Measurements from ENCODE around the gene FECH. TPM values are rescaled to one million over a fixed set of nuclear protein-coding genes. Genes with fewer than 3 reads are reported as not detected.

FECH gene, protein sequence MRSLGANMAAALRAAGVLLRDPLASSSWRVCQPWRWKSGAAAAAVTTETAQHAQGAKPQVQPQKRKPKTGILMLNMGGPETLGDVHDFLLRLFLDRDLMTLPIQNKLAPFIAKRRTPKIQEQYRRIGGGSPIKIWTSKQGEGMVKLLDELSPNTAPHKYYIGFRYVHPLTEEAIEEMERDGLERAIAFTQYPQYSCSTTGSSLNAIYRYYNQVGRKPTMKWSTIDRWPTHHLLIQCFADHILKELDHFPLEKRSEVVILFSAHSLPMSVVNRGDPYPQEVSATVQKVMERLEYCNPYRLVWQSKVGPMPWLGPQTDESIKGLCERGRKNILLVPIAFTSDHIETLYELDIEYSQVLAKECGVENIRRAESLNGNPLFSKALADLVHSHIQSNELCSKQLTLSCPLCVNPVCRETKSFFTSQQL
- total RNA-seq: 10 to 100 TPM; 14.8 to 16.1 TPM
- 10 to 100 TPM; 15.8 to 19.7 TPM for polyA plus RNA-seq

DNA sequence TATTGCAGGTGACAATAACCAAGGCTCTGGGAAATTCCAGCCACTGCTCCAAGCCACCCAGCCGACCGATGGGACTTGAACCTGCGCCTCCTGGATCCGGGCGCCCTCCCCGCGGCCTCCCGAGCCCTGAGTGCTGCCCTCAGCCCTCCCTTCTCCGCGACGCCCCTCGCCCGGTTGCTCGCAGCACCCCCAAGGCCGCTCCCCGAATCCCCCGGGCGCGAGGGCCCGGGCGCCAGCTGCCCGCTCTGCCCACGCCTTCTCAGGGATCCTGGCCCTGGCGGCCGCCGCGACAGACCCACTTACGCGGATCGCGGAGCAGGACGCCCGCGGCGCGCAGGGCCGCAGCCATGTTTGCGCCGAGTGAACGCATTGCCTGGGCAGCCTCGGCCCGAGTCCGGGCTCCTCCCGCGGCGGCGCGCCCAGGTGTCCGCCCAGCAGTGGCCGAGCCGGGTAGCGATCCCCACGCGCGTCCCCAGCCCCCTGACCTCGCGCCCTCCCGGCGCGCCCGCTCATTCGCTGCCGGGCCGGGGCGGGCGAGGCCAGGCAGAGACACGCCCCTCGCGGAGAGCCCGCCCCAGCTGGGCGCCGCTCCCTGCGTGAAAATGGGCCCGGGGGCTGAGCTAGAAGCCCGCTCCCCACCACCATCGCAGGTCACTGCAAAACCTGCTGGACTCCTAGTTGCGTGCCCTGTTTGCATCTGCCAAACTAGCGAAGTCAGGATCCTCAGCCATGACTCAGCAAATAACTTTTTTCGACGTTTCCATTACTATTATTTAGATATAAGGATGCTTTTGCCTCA lies at the start of gene FECH:
Gene FECH (minus strand): TSS at position 452 of the 799 bp plus-strand sequence. CDS start 82 bp downstream, at position 370.
- Histone ChIP-seq H3K27me3 (ENCODE audit: insufficient read depth, low read length) (no peaks in the 10 kb centered on the region), H3K4me3 (ENCODE audit: low read length in 2 of 2) (peak within 1 kb of the TSS; percentile 26 to 81), H3K4me1 (ENCODE audit: insufficient read depth, low read length) (peaks cover 21% of the 10 kb centered on the region), H3K27ac (ENCODE audit: low read depth, low read length) (peak within 1 kb of the TSS; percentile 56), H3K9me3 (ENCODE audit: control insufficient read depth in 1 of 2, low read length in 2 of 2) (no peaks in the 10 kb centered on the region), H3K36me3 (ENCODE audit: insufficient read depth, low read length) (no peaks in the 10 kb centered on the region)
- ChIA-PET POLR2A (ENCODE audit: partially characterized antibody) (interaction anchor here (0.7 to 2.0 kb wide), 3 partner anchors 17 to 40 kb away, joined by 3 to 13 read pairs (median 3); partner anchors contain the start of gene NARS1), CTCF (ENCODE audit: partially characterized antibody) (no interaction called here)
- Mint-ChIP-seq H3K36me3 (peaks cover 10 to 11% of the 10 kb centered on the region in 2 donors), H3K27me3 (no peaks in the 10 kb centered on the region), H3K4me3 (peak within 1 kb of the TSS; percentile 87 to 92 (median 88)), H3K4me1 (peaks cover 13 to 33% (median 21%) of the 10 kb centered on the region in 4 donors), H3K27ac (peak within 1 kb of the TSS; percentile 57 to 94 (median 86)), H3K9me3 (no peaks in the 10 kb centered on the region)
- peak; percentile 67 to 75 (median 70) for DNase-seq
- intact Hi-C loops (cut with micrococcal nuclease): loop anchor here (1.0 to 2.0 kb wide), 2 partner anchors 35 to 44 kb away; partner anchors contain the start of gene NARS1

DNA sequence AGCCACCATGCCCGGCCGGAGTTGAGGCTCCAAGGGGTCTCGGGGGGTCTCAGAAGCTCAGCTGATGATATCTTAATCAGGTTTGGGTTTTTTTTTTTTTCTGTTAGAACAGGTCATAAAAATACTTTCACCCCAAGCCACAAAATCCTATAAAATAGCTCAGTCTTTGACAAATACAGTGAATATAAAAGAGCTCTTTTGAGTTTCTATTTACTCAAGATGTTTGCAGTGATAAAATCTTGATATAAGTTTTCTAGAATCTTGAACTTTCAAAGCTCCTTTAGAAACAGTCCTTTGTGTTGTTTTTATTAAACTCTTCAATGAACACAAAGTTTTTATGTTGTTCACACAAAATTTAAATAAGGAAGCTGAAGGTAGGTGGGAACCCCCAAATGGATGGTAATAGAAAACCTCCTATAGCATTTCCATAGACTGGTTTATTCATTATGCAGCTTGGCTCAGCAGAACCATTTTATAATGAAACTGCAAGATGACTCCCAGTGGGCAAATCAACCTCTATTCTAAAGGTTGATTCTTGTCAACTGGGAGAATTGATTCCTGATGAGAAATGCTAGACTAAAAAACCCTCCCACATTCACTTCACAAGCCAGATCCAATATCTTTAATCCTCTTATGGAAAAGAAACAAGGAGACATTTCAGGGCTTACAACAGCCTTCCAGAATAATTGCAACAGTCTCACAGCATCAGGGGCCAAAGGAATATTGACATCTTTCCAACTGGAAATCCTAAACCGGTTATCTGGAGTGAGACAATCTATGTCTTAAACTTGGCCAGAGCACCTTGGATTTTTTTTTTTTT lies 48.7 kb upstream of the FECH start:
- DNase-seq: no peak
- intact Hi-C loops (cut with micrococcal nuclease): no loop called here
- Mint-ChIP-seq H3K27ac (peak overlapping the region in 2 of 7 donors; percentile 3 to 61), H3K36me3 (peaks cover 11% of the 10 kb centered on the region in 2 donors), H3K9me3 (no peaks in the 10 kb centered on the region), H3K4me3 (no peak overlapping the region), H3K4me1 (peaks cover 9 to 23% (median 16%) of the 10 kb centered on the region in 4 donors), H3K27me3 (no peaks in the 10 kb centered on the region)
- H3K9me3 ChIP-seq (ENCODE audit: control insufficient read depth in 1 of 2, low read length in 2 of 2): no peaks in the 10 kb centered on the region
- peaks cover 15% of the 10 kb centered on the region for H3K4me1 ChIP-seq (ENCODE audit: insufficient read depth, low read length)
- H3K36me3 ChIP-seq (ENCODE audit: insufficient read depth, low read length): no peaks in the 10 kb centered on the region
- no peak overlapping the region for H3K4me3 ChIP-seq (ENCODE audit: low read length in 2 of 2)
- CTCF ChIA-PET (ENCODE audit: partially characterized antibody): no interaction called here
- no peak overlapping the region for H3K27ac ChIP-seq (ENCODE audit: low read depth, low read length)
- POLR2A ChIA-PET (ENCODE audit: partially characterized antibody): interaction anchor here (0.9 kb wide), 1 partner anchor 13 kb away, joined by 3 read pairs; the partner anchor contains the start of gene NARS1
- H3K27me3 ChIP-seq (ENCODE audit: insufficient read depth, low read length): no peaks in the 10 kb centered on the region

DNA sequence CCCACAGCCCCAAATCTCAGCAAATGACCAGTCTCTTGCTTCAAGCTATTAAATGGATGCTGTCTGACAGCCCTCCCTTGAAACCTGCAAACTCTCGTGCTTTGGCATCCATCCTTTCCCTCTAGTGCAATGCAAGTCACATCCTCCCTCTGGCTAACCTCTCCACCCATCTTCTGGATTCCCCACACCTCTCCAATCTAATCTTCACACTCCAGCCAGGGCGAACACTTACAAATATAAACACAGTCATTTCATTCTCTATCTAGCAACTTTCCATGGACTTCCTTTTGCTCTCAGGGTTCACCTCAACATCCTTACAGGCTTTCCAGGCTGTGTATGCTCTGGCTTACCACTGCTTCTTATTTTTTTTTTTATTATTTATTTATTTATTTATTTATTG lies 45.2 kb upstream of the FECH start:
- Histone ChIP-seq H3K36me3 (ENCODE audit: insufficient read depth, low read length) (no peaks in the 10 kb centered on the region), H3K4me3 (ENCODE audit: low read length in 2 of 2) (no peak overlapping the region), H3K9me3 (ENCODE audit: control insufficient read depth in 1 of 2, low read length in 2 of 2) (no peaks in the 10 kb centered on the region), H3K4me1 (ENCODE audit: insufficient read depth, low read length) (peaks cover 22% of the 10 kb centered on the region), H3K27ac (ENCODE audit: low read depth, low read length) (no peak overlapping the region), H3K27me3 (ENCODE audit: insufficient read depth, low read length) (no peaks in the 10 kb centered on the region)
- CTCF ChIA-PET (ENCODE audit: partially characterized antibody): interaction anchor here (1.5 to 3.7 kb wide), 3 partner anchors 11 to 863 kb away, joined by 4 to 33 read pairs (median 5); partner anchors contain the start of gene NARS1
- no peak for DNase-seq
- Mint-ChIP-seq H3K27ac (peak overlapping the region in 5 of 7 donors; percentile 65 to 97 (median 83)), H3K27me3 (no peaks in the 10 kb centered on the region), H3K4me1 (peaks cover 13 to 24% (median 18%) of the 10 kb centered on the region in 4 donors), H3K4me3 (peak overlapping the region; percentile 18 to 83 (median 74)), H3K9me3 (no peaks in the 10 kb centered on the region), H3K36me3 (peaks cover 0 to 10% of the 10 kb centered on the region in 2 donors)
- POLR2A ChIA-PET (ENCODE audit: partially characterized antibody): interaction anchor here (4.1 kb wide), 1 partner anchor 11 kb away, joined by 68 read pairs; the partner anchor contains the start of gene NARS1
- intact Hi-C loops (cut with micrococcal nuclease): loop anchor here (2.0 to 5.0 kb wide), 3 partner anchors 45 to 691 kb away; partner anchors contain the start of gene FECH

DNA sequence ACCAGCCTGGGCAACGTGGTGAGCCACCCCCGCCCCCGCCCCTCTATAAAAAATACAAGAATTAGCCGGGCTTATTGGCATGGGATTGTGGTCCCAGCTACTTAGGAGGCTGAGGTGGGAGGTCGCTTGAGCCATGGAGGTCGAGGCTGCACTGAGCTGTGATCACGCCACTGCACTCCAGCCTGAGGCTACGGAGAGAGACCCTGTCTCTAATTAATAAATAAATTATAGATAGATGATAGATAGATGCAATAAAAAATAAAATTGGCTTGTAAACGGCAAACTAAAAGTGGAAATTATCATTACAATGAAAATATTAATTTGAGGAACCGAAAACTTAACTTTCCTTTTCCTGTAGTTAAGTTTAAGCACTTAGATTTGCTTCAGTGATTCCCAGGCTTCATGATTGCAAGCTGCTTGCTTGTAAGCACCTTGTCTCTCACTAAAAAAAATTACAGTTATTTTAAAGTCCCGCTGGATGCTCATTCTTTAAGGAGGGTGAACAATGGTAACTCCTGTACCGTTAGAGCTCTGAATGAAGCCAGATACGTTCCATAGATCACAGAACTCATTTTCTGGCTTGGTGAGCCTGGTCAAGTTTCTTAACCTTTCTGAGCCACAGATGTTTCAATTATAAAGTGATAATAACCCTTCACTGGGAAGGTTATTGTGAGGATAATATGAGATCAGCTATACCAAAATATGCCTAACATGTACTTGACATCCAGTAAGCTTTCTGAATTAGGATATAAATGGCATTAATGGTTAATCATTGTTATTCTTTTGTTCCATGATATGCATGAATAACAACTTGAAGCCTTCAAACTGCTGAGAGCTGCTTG lies 44.5 kb upstream of the FECH start:
- intact Hi-C loops (cut with micrococcal nuclease): loop anchor here (1.0 to 5.0 kb wide), 6 partner anchors 10 to 1508 kb away; partner anchors contain the start of genes FECH, NARS1, SEC11C and TXNL1
- peaks cover 11 to 24% (median 17%) of the 10 kb centered on the region in 4 donors for H3K4me1 Mint-ChIP-seq
- no peaks in the 10 kb centered on the region for H3K27me3 Mint-ChIP-seq
- ChIA-PET CTCF (ENCODE audit: partially characterized antibody) (interaction anchor here (0.7 to 3.7 kb wide), 6 partner anchors 10 to 864 kb away, joined by 3 to 33 read pairs (median 4); partner anchors contain the start of gene NARS1), POLR2A (ENCODE audit: partially characterized antibody) (interaction anchor here (0.6 to 4.1 kb wide), 4 partner anchors 11 to 998 kb away, joined by 3 to 68 read pairs (median 3); partner anchors contain the start of gene NARS1)
- no peaks in the 10 kb centered on the region for H3K9me3 Mint-ChIP-seq
- no peaks in the 10 kb centered on the region for H3K9me3 ChIP-seq (ENCODE audit: control insufficient read depth in 1 of 2, low read length in 2 of 2)
- H3K4me3 Mint-ChIP-seq: peak overlapping the region; percentile 97 to 99 (median 98)
- DNase-seq: no peak
- H3K36me3 ChIP-seq (ENCODE audit: insufficient read depth, low read length): no peaks in the 10 kb centered on the region
- H3K27me3 ChIP-seq (ENCODE audit: insufficient read depth, low read length): no peaks in the 10 kb centered on the region
- H3K4me1 ChIP-seq (ENCODE audit: insufficient read depth, low read length): peaks cover 22% of the 10 kb centered on the region
- peak overlapping the region; percentile 66 to 72 for H3K4me3 ChIP-seq (ENCODE audit: low read length in 2 of 2)
- peak overlapping the region; percentile 81 for H3K27ac ChIP-seq (ENCODE audit: low read depth, low read length)
- H3K27ac Mint-ChIP-seq: peak overlapping the region in 6 of 7 donors; percentile 94 to 99 (median 98)
- peaks cover 0 to 7% of the 10 kb centered on the region in 2 donors for H3K36me3 Mint-ChIP-seq

DNA sequence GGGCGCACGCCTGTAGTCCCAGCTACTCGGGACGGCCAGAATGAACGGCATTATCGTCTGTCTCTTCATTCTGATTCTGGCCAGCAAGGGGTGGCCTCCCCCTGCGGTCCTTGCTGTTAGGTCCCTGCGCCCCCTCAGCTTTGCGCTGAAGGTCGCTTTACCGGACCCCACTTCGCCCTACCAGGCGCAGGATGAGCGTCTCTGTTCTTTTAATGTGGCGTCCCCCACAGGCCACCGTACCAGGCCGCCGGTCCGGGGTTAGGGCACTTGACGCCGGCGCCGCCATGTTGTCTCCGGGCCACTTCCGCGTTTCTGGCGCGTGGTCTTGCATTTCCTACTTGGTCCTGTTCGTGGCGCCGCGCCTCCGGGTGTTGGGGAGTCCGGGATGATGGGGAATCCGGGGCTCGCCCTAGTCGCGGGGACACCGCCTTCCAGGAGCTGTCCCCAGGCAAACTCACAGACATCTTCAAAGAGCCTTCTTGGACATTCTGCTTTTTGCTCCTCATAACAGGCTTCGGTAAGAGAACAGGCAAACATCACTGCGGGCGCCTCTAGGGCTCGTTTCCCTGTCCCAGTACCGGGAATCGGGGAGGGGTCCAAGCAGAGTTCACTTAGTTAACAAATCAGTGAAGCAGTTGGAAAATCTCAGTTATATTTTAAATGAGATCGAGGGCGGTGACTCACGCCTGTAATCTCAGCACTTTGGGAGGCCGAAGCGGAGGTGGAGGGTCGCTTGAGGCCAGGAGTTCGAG lies 43.7 kb upstream of the FECH start:
- Mint-ChIP-seq H3K36me3 (peaks cover 0 to 7% of the 10 kb centered on the region in 2 donors), H3K4me1 (peaks cover 11 to 20% (median 17%) of the 10 kb centered on the region in 4 donors), H3K4me3 (peak overlapping the region; percentile 97 to 99 (median 98)), H3K9me3 (no peaks in the 10 kb centered on the region), H3K27me3 (no peaks in the 10 kb centered on the region), H3K27ac (peak overlapping the region; percentile 94 to 99 (median 98))
- POLR2A ChIA-PET (ENCODE audit: partially characterized antibody): interaction anchor here (1.0 to 4.1 kb wide), 3 partner anchors 10 to 30 kb away, joined by 3 to 68 read pairs (median 4); partner anchors contain the start of gene NARS1
- peak overlapping the region; percentile 81 for H3K27ac ChIP-seq (ENCODE audit: low read depth, low read length)
- intact Hi-C loops (cut with micrococcal nuclease): loop anchor here (1.0 to 5.0 kb wide), 6 partner anchors 9 to 1509 kb away; partner anchors contain the start of genes FECH, NARS1, SEC11C and TXNL1
- peaks cover 22% of the 10 kb centered on the region for H3K4me1 ChIP-seq (ENCODE audit: insufficient read depth, low read length)
- CTCF ChIA-PET (ENCODE audit: partially characterized antibody): interaction anchor here (0.7 to 3.7 kb wide), 7 partner anchors 9 to 865 kb away, joined by 3 to 33 read pairs (median 3); partner anchors contain the start of gene NARS1
- peak overlapping the region; percentile 66 to 72 for H3K4me3 ChIP-seq (ENCODE audit: low read length in 2 of 2)
- peak; percentile 92 to 94 (median 93) for DNase-seq
- no peaks in the 10 kb centered on the region for H3K36me3 ChIP-seq (ENCODE audit: insufficient read depth, low read length)
- no peaks in the 10 kb centered on the region for H3K9me3 ChIP-seq (ENCODE audit: control insufficient read depth in 1 of 2, low read length in 2 of 2)
- H3K27me3 ChIP-seq (ENCODE audit: insufficient read depth, low read length): no peaks in the 10 kb centered on the region
